Retina (tissue), 1 donor: ENCODE measurements around the gene STARD10.
"Not testable (repeated sequence)": the region's sequence is repeated elsewhere in the genome, so short reads cannot be mapped to it uniquely, and the experiment has no call there.

Source experiments
- DNase-seq: peaks from one replicate; pipeline ENCODE4 v3.0.0-alpha.2; 2016

STARD10 gene, protein sequence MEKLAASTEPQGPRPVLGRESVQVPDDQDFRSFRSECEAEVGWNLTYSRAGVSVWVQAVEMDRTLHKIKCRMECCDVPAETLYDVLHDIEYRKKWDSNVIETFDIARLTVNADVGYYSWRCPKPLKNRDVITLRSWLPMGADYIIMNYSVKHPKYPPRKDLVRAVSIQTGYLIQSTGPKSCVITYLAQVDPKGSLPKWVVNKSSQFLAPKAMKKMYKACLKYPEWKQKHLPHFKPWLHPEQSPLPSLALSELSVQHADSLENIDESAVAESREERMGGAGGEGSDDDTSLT

DNA sequence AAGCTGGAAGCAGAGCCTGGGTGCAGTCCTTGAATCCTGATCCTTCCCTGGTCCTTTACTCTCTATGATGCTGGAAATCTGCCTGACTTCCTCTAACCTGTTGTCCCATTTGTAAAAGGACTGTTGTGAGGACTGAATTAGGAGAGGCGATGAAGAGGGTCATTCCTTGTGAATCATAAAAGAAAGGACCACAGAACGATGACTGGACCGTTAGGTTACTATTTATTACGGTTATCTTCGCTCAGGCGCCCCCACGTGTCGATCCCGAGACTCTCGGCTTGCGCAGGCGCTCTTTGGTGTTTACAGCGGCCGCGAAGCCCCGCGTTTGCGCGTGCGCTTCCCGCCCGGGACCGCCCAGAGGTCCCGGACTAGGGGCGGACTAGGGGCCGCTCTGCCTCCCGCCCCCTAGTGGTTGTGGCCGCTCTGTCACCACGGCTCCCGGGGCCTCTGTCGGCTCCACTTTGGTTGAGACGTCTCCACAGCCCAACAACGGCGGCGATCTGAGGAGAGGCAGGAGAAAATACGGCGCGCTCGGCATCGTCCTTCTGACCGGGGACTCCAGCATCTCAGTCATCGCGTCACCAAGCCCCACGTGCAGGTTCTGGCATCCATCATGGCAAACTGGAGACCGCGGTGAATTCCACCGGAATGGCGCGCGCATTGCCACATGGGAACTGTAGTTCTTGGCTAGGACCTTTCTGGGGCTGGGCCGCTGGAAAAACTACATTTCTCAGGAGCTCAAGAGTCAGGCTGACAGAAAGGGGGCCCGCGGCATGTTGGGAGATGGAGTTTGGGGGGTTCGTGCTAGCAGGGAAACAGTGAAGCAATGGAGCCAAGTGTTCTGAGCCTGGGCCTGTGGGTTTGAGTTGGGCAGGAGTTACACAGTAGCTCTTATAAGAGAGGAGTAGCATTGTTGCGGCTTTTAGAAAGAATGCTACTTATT lies at the start of gene STARD10:
Gene STARD10, minus strand, starts transcription at position 623 of the 943 bp plus-strand sequence. CDS start 12,866 bp downstream, outside the sequence.
- peak; percentile 100 for DNase-seq

DNA sequence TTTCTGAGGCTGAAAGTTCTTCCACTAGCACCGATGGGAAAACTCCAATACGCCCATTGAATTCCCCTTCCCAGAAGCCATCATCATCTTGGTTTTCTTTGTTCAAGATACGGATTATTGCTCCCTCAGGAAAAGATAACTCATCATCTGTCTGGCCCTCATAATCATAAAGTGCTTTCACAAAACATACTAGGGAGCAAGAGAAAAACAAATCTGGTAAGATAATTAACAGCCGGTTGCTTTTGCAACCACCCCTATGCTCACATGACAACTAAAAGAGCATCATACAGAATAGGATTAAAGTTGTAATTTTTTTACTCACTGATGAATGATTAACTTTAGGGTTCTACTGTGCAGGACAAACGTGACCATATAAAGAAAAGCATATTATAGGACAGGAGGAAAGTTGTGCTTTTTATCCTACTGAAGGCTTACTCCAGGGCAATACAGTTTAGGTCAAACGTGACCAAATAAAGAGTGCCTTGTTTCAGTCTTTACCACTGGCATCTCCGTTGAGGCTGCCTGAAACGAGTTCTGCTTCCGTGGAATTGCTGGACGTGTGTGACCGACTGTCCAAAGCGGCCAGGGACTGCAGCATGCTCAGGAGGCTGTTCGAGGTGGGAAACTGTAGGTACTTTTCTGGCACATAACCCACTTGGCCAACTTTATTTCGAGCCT lies 48.9 kb upstream of the STARD10 start:
- DNase-seq = no peak

DNA sequence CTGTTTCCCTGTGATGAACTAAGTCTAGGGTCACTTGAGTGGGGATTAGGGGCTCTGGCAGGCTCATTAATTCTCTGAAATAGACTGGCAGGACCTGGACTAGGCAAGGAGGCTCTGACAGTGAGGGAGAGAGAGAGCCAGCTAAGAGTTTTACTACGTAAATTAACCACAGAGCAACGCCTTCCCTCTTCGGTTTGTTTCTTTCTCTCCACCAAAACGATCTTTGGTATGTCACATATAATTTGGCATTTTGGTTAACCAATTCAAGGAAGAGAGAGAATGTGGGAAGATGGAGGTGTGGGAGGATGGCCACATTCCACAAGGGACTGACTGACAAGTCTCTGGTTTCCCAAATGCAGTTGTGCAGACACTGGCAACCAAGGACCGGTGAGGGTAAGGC lies 48.3 kb upstream of the STARD10 start:
- DNase-seq = no peak

DNA sequence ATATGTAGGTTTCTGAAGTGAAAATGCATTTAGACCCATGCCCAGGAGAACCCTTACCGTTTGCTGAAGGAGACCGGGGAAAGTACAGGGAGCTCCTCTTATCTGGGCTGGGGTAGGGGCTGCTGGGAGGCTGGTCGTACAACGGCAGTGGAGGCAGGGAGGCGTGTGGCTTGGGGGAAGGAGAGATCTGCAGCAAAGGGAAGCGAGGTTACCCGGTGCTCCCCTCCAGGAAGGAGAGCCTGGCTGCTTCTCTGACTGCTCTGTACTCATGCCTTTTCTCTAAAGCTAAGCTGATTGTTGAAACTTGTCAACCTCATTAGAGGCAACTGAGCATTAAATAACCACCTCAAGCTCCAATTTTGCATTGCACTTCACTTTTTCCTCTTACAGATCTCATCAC lies 47.5 kb upstream of the STARD10 start:
- no peak for DNase-seq

DNA sequence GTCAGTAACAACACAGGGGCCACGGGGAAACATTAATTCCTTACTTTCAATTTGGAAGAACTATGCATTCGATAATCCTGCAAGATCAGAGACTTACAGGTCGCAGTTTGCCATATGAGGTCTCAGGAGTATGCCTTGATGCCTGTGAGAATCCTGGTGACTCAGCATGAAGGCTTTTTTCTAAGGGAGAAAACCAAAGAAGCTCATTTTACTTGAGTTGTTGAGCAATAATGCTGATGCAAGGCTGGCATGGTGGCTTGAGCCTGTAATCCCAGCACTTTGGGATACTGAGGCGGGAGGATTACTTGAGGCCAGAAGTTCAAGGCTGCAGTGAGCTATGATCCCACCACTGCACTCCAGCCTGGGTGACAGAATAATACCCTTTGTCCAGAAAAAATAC lies 46.9 kb upstream of the STARD10 start:
- no peak for DNase-seq

DNA sequence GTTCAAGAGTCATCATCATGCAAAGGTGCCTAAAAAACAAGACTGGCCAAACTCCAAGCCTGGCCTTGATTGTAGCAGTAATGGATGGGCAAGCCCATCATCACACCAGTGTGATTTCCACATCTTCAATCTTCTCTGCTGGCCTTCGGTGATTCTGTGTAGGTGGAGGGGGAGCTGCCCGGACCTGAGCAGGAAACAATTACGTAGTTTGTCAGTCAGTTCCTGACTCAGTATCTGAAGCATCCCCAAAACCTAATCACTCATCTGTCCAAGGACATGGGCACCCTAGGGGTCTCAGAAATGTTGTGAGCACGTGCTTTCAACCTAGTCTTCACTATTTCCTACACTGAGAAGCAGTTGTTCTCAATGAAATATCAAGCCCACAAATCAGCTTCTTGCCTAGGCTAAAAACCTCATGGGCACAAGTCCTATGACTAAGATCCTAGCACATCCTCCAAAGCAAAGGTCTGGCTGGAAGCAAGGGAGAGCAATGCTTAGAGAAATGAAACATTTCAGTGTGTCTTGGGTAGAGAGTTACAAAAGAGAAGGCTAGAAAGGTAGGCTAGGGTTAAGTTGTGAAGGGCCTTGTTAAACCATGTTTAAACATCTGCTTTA lies 45.0 kb upstream of the STARD10 start:
- DNase-seq = no peak

DNA sequence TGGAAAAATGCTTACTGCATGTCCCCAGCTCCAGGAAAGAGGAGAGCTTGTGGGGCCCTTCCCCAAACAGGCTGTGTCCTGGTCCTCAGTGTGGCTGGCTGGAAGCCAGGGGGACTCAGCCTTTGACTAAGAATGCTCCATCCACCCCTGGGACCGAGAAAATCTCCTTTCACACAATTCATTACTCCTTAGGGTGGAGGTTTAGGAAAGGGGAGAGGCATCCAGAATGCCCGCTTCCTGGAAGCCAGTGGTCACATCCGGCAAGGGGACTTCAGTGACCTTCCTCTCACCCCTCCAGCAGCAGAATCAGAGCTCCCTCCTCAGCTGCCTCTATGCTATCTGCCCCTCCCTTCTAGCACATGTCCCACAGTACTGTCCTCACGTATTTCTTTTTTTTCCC lies 42.3 kb upstream of the STARD10 start:
- DNase-seq = no peak

DNA sequence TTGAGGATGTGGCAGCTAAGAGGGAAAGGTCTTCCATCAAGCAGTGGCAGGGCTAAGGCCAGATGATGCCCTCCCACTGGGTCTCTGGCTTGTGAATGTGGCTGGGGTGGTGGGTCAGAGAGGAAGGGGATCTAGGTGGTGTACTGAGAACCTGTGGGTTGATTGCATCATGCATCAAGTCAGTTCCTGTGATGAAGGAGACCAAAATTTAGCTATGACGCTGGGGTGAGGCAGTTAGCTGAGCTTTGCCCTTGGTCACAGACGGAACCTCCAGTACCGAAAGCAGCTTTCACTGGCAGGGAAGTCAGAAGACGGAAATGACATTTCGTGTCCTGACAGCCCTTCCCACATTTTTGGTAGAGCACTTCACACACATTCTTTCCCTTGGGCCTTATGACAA lies 41.1 kb upstream of the STARD10 start:
- no peak for DNase-seq

DNA sequence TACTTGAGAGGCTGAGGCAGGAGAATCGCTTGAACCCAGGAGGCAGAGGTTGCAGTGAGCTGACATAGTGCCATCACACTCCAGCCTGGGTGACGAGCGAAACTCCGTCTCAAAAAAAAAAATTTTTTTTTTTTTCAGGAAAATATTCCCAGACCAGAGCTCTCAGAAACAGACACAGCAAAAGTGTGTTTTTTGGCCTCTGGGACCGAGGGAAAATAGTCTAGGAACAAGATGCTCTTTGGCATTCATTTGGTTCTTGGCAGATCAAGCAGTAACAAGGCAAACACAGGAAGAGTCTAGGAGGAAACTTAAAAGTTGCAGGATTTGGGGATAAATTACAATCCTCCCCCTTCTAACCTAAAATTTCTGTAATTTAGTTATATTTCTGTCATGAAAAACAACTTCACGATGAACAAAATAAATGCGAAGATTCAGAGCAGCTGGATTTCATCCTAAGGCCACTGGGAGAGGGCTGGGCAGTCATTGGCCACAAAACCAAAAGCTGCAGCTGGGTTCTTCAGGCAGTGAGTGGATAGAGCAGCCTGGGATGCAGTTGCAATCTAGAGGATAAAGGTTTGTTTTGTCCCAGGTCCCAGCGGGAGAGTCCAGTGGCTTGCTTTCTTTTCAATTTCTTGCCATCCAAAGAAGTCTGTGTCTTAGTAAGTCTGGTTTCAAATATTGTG lies 40.1 kb upstream of the STARD10 start:
- DNase-seq = no peak

DNA sequence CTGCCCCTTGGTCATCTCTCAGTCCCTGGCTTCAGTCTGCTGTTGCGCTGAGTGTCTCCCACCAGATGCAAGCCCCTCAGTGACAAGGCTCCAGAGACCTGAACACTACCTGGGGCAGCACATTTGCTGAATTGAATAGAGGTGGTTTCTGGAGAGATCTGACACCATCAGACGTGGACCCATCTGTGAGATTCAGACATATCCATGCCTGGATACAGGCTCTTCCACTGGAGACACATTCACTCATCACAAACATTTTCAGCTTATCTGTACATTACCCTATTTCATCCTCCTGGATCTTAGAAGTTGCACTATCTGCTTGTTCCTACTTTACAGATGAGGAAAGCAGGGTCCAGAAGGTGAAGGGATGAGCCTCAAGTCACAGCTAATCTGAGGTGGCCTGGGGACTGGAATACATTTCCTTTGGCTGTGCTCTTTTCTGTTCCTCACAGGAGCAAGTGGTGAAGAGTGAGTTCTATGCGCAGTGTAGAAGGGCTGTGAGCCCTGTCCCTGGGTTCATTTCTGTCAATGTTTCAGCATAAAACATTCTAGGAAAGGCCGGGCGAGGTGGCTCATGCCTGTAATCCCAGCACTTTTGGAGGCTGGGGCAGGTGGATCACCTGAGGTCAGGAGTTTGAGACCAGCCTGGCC lies 39.4 kb upstream of the STARD10 start:
- no peak for DNase-seq

DNA sequence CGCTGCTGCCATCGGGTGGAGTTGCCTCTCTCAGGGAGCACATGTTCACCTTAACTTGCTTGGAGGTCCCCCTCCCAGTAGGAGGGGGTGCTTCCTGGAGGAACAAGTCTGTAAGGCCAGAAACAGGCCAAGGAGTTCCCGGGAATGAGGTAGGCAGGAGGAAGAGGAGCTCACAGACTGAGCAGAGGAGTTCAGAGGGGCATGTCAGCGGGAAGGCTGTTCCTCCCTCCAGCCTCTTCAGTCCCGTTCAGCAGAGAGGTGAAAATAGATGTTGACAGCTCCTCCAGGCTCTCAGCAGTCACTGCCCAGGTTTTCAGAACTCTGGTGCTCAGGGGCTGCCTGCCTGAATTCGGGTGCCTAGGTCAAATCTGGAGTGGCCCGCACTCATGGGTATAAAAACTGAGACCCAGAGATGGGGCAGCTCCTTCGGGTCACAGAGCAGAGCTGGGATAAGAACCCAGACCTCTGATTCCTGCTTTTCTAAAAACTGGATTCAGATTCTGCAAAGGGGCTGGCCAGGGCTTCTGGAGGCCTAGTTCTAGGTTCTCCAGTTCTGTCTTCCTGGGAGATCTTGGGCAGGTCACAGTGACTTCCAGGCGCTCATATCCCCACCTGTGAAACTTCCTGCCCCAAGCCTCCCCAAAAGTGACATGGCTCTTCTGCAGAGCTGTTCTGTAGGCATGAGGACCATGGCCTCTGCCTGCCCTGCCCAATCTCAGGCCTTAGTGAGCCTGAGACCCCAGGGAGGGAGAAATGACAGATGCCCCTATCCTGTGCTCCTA lies 38.6 kb upstream of the STARD10 start:
- DNase-seq = no peak

DNA sequence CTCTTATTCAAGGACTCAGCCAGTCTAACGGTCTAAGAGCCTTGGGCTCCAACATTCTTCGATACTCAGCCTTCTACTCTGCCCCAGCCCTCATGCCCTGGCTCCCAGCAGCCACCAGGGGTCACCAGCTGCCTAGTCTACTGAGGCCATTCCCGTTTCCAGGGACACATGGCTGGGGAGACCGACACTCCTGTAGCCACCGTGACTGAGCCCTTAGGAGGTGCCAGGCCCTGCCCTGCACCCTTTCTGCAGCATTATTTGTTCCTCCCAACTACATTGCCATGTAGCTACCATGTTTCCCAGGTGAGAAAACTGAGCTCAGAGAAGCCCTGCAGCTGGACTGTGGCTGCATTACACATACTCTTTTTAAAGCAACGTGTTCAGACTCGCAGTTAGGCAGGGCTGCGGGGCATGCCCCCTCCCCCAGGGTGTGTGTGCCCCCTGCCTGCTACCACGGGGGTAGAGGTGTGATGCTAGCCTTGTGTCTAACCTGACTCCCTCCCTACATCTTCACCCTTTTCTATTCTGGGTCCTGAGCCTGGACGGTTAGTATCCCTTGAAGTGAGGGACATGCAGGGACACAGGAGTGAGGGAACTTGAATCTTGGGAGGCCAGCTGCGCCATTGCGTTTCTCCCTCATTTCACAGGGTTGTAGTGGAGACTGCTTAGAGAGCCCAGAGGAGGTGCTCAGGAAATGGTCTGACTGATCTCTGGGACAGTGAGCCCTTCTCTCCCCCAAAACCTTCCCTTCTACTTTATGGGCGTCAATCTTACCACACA lies 37.9 kb upstream of the STARD10 start:
- DNase-seq = peak; percentile 86

DNA sequence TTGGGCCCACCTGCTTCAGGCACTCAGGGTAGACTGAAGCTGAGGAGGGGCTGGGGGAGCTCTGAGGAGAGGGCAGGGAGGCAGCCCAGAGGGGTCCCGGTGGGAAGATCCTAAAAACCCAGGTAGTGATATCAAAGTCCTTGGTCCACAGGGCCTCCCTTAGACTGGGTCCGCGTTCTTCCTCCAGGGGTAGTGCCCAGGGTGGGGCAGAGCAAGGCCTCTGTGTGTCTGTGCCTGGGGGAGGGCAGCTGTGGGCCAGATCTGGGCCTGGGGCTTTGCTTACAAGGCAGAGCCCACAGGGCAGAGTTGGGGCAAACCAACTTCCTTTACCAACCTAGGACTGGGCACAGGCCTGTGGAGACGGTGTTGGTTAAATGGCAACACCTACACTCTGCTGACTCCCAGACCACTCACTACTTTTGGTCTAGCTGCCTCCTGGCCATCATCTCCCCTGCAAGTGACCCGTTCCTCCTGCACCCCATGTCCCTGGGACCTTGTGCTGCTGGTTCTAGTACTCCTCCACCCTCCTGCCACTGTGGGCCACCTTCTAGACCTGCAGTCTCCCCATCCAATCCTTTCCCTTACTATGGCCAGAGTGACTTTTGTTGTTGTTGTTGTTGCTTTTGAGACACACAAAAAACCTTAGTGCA lies 36.2 kb upstream of the STARD10 start:
- no peak for DNase-seq

DNA sequence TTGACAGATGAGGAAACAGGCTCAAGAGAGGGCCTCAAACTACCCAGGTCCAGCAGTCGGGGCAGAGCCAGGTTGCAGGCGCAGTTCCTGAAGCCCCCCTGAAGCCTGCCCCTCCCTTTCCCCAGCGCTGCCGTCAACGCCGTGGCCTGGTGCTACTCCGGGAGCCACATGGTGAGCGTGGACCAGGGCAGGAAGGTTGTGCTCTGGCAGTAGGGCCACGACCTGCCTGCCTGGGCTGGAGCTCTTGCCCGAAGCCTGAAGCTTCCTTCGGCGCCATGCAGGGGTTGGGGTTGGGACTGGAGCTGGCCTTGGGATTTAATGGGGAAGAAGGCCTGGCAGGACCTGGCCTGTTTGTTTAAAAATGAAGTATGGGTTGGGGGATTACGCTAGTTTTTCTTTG lies 35.3 kb upstream of the STARD10 start:
- no peak for DNase-seq

DNA sequence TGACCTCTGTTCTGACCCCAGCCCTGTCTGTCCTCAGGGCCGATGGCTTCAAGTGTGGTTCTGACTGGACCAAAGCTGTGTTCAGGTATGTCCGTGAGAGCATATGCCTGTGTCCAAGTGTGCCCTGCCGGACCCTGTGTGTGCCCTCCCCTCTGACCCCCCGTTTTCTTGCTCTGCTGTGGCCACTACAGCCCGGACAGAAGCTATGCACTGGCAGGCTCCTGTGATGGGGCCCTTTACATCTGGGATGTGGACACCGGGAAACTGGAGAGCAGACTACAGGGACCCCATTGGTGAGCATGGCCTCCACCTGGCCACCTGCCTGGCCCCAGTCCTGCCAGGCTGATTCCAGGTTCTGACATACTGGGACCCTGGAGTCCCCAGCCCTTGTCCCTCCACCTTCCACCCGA lies 34.9 kb upstream of the STARD10 start:
- no peak for DNase-seq

DNA sequence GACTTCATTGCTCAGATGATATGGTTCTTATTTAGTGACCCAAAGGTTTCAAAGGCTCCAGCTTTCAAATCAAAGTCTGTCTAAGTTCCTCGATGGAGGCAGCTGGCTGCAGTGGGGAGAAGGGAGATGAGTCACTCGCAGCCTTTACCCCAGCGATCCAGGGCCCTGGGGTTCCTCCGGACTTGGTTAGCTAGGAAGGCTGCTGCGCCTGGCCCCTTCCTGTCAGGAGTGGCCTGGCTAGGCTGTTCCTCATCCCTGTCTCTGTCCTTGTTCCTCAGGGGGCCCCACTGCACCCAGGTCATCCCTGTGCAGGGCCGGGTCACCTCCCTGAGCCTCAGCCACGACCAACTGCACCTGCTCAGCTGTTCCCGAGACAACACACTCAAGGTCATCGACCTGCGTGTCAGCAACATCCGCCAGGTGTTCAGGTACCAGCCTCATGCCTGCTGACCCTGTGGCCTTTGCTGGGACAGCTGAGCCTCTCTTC lies 34.3 kb upstream of the STARD10 start:
- no peak for DNase-seq

DNA sequence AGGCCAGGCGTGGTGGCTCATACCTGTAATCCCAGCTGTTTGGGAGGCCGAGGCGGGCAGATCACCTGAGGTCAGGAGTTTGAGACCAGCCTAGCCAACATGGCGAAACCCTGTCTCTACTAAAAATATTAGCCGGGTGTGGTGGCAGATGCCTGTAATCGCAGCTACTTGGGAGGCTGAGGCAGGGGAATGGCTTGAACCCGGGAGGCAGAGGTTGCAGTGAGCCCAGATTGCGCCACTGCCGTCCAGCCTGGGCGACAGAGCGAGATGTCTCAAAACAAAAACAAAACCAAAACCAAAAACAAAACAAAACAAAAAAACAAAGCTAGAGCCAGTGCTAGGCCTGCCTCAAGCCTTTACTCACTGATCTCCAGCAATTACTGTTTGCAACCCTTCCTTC lies 33.8 kb upstream of the STARD10 start:
- not testable (repeated sequence) for DNase-seq

DNA sequence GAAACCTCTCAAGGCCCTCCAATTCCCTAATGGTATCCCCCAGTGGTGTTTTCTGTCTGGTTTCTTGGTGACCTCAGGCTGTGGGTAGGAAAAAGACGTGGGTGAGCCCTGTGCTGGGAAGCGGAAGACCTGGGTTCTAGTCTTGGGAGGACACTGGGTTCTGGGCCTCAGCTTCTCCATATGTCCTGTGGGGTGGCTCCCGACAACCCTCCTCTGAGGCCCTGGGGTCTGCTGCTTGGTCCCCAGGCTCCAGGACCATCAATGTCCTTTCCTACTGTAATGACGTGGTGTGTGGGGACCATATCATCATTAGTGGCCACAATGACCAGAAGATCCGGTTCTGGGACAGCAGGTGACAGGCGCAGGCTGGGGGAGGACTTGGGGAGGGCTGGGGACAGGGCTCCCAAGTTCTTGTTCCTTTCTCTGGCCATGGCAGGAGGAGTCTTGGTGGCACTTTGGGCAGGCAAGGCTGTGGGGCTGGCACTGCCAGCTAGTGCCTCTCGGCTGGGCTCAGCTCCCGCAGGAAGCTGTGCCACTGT lies 33.2 kb upstream of the STARD10 start:
- no peak for DNase-seq
